ENCODE measurements around the gene GRAMD2B. TPM values are rescaled to one million over a fixed set of nuclear protein-coding genes. Genes with fewer than 3 reads are reported as not detected.

The GRAMD2B gene
- total RNA-seq, 4 donors from 2014 or later, result 38.0 to 165 (median 129) TPM

GRCh38 chr5:126450907-126451306 is 27.7 kb downstream of the GRAMD2B start:
- TF ChIP-seq CTCF (IDR thresholded peaks at IDR 0.05) (no peak), POLR2A (IDR thresholded peaks at IDR 0.05) (no peak)
- Histone ChIP-seq H3K27ac (peak overlapping the region in 1 of 4 donors; percentile 67), H3K27me3 (no peaks in the 10 kb centered on the region), H3K4me1 (no peaks in the 10 kb centered on the region), H3K36me3 (no peaks in the 10 kb centered on the region), H3K4me3 (no peak overlapping the region), H3K9me3 (no peaks in the 10 kb centered on the region)
- no peak for DNase-seq

GRCh38 chr5:126452477-126452876 is 29.3 kb downstream of the GRAMD2B start:
- Histone ChIP-seq H3K36me3 (peaks cover 0 to 3% (median 0%) of the 10 kb centered on the region in 3 donors), H3K27me3 (no peaks in the 10 kb centered on the region), H3K9me3 (no peaks in the 10 kb centered on the region), H3K27ac (no peak overlapping the region), H3K4me1 (no peaks in the 10 kb centered on the region), H3K4me3 (no peak overlapping the region)
- no peak for DNase-seq
- no peak for TF ChIP-seq POLR2A (IDR thresholded peaks at IDR 0.05)
- no peak for TF ChIP-seq CTCF (IDR thresholded peaks at IDR 0.05)

GRCh38 chr5:126454081-126454480 is 30.9 kb downstream of the GRAMD2B start:
- DNase-seq, result no peak
- H3K27ac ChIP-seq, result no peak overlapping the region
- H3K27me3 ChIP-seq, result no peaks in the 10 kb centered on the region
- no peaks in the 10 kb centered on the region for H3K9me3 ChIP-seq
- H3K36me3 ChIP-seq, result peaks cover 0 to 4% (median 0%) of the 10 kb centered on the region in 3 donors
- H3K4me1 ChIP-seq, result no peaks in the 10 kb centered on the region
- no peak for TF ChIP-seq POLR2A (IDR thresholded peaks at IDR 0.05)
- TF ChIP-seq CTCF (IDR thresholded peaks at IDR 0.05), result no peak
- H3K4me3 ChIP-seq, result no peak overlapping the region

GRCh38 chr5:126454535-126454934 is 31.3 kb downstream of the GRAMD2B start:
- no peak overlapping the region for H3K4me3 ChIP-seq
- no peak for DNase-seq
- TF ChIP-seq POLR2A (IDR thresholded peaks at IDR 0.05) (no peak), CTCF (IDR thresholded peaks at IDR 0.05) (no peak)
- H3K36me3 ChIP-seq, result peaks cover 0 to 4% (median 0%) of the 10 kb centered on the region in 3 donors
- H3K27ac ChIP-seq, result no peak overlapping the region
- no peaks in the 10 kb centered on the region for H3K9me3 ChIP-seq
- H3K4me1 ChIP-seq, result no peaks in the 10 kb centered on the region
- no peaks in the 10 kb centered on the region for H3K27me3 ChIP-seq

- H3K36me3 ChIP-seq, result peaks cover 0 to 4% (median 0%) of the 10 kb centered on the region in 3 donors
- DNase-seq, result no peak
- TF ChIP-seq CTCF (IDR thresholded peaks at IDR 0.05) (no peak), POLR2A (IDR thresholded peaks at IDR 0.05) (no peak)
- no peaks in the 10 kb centered on the region for H3K9me3 ChIP-seq
- H3K27ac ChIP-seq, result no peak overlapping the region
- H3K27me3 ChIP-seq, result no peaks in the 10 kb centered on the region
- no peaks in the 10 kb centered on the region for H3K4me1 ChIP-seq
- H3K4me3 ChIP-seq, result no peak overlapping the region
Measured at GRCh38 chr5:126455264-126455663, 32.1 kb downstream of the GRAMD2B start.

DNA sequence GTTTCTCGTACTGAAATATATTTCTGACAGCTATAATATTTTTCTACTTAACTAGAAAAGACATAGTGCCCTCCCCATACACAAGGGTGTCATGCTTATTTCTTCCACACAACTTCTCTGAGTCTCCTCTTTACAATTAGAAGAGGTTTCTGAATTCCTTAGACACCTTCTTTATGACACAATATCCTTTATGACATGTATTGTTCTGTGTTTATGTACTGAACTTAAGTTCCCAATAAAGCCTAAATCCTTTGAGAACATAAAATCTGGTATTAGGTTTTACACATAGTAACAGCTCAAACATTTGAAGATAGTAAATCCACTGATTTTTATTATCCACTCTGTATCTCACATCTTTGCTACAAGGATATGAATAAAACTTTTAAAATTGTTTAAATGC is 32.5 kb downstream of the GRAMD2B start:
- Histone ChIP-seq H3K4me3 (no peak overlapping the region), H3K27ac (no peak overlapping the region), H3K9me3 (no peaks in the 10 kb centered on the region), H3K36me3 (peaks cover 0 to 4% (median 0%) of the 10 kb centered on the region in 3 donors), H3K4me1 (no peaks in the 10 kb centered on the region), H3K27me3 (no peaks in the 10 kb centered on the region)
- DNase-seq, result no peak
- TF ChIP-seq CTCF (IDR thresholded peaks at IDR 0.05) (peak in 1 of 6 experiments; percentile 4), POLR2A (IDR thresholded peaks at IDR 0.05) (no peak)

Measured in Peyer's patch (tissue), 4 donors.